Duodenal mucosa (tissue), 2 donors: ENCODE data around the gene VASH1.

Source experiments
- H3K27ac ChIP-seq: one replicate; pipeline ENCODE4 v1.7.0; 2013; ENCODE audit warnings: low read depth, low read length
- H3K27me3 ChIP-seq, 2 donors: one replicate each; pipeline ENCODE4 v1.7.0; 2013; ENCODE audit warnings: low read length in 2 of 2, control low read depth in 1 of 2; ENCODE audit not compliant: insufficient read depth in 2 of 2, control insufficient read depth in 1 of 2
- H3K36me3 ChIP-seq, 2 donors: one replicate each; pipeline ENCODE4 v1.7.0; 2013; ENCODE audit warnings: low read length in 2 of 2, control low read depth in 1 of 2; ENCODE audit not compliant: insufficient read depth in 2 of 2, control insufficient read depth in 1 of 2
- H3K4me1 ChIP-seq, 2 donors: one replicate each; pipeline ENCODE4 v1.7.0; 2013; ENCODE audit warnings: low read length in 2 of 2, control low read depth in 1 of 2; ENCODE audit not compliant: insufficient read depth in 2 of 2, control insufficient read depth in 1 of 2
- H3K4me3 ChIP-seq, 2 donors: one replicate each; pipeline ENCODE4 v1.7.0; 2013; ENCODE audit warnings: low read length in 2 of 2, low read depth in 1 of 2
- H3K9ac ChIP-seq, 2 donors: one replicate each; pipeline ENCODE4 v1.7.0; 2013; ENCODE audit warnings: low read length in 2 of 2, low read depth in 1 of 2
- H3K9me3 ChIP-seq, 2 donors: one replicate each; pipeline ENCODE4 v1.7.0; 2013; ENCODE audit warnings: low read length in 2 of 2, control low read depth in 1 of 2; ENCODE audit not compliant: control insufficient read depth in 1 of 2

The VASH1 gene

GRCh38 chr14:76761960-76762410 lies 717 bp downstream of the VASH1 start:
- H3K9me3 ChIP-seq, result no peaks in the 10 kb centered on the region
- H3K9ac ChIP-seq, result peak overlapping the region in 1 of 2 donors; percentile 1
- no peaks in the 10 kb centered on the region for H3K36me3 ChIP-seq
- peak overlapping the region; percentile 54 for H3K27ac ChIP-seq
- peaks cover 12 to 23% of the 10 kb centered on the region in 2 donors for H3K4me1 ChIP-seq
- H3K4me3 ChIP-seq, result peak overlapping the region; percentile 69 to 73
- peaks cover 6 to 10% of the 10 kb centered on the region in 2 donors for H3K27me3 ChIP-seq

- Histone ChIP-seq H3K4me3 (peak overlapping the region; percentile 69 to 73), H3K36me3 (no peaks in the 10 kb centered on the region), H3K27ac (no peak overlapping the region), H3K9ac (peak overlapping the region in 1 of 2 donors; percentile 1), H3K9me3 (no peaks in the 10 kb centered on the region), H3K4me1 (peaks cover 12 to 25% of the 10 kb centered on the region in 2 donors), H3K27me3 (peaks cover 6 to 10% of the 10 kb centered on the region in 2 donors)
Measured at GRCh38 chr14:76762411-76763095, 1.3 kb downstream of the VASH1 start.

- no peak overlapping the region for H3K9ac ChIP-seq
- peaks cover 6 to 10% of the 10 kb centered on the region in 2 donors for H3K27me3 ChIP-seq
- peak overlapping the region; percentile 69 to 73 for H3K4me3 ChIP-seq
- H3K4me1 ChIP-seq, result peaks cover 16 to 33% of the 10 kb centered on the region in 2 donors
- no peaks in the 10 kb centered on the region for H3K9me3 ChIP-seq
- H3K36me3 ChIP-seq, result no peaks in the 10 kb centered on the region
- no peak overlapping the region for H3K27ac ChIP-seq
Measured at GRCh38 chr14:76763096-76764041, 2.1 kb downstream of the VASH1 start.

GRCh38 chr14:76765461-76765931 lies 4.2 kb downstream of the VASH1 start:
- peaks cover 4 to 6% of the 10 kb centered on the region in 2 donors for H3K27me3 ChIP-seq
- H3K27ac ChIP-seq, result no peak overlapping the region
- H3K36me3 ChIP-seq, result no peaks in the 10 kb centered on the region
- H3K4me3 ChIP-seq, result no peak overlapping the region
- no peak overlapping the region for H3K9ac ChIP-seq
- peaks cover 16 to 38% of the 10 kb centered on the region in 2 donors for H3K4me1 ChIP-seq
- H3K9me3 ChIP-seq, result no peaks in the 10 kb centered on the region

- H3K4me3 ChIP-seq, result peak overlapping the region in 1 of 2 donors; percentile 28
- H3K27ac ChIP-seq, result peak overlapping the region; percentile 45
- H3K27me3 ChIP-seq, result no peaks in the 10 kb centered on the region
- no peaks in the 10 kb centered on the region for H3K36me3 ChIP-seq
- no peaks in the 10 kb centered on the region for H3K9me3 ChIP-seq
- no peak overlapping the region for H3K9ac ChIP-seq
- H3K4me1 ChIP-seq, result peaks cover 22 to 29% of the 10 kb centered on the region in 2 donors
Measured at GRCh38 chr14:76767681-76768656, 6.7 kb downstream of the VASH1 start.

GRCh38 chr14:76768671-76769500 lies 7.6 kb downstream of the VASH1 start:
- Histone ChIP-seq H3K9me3 (no peaks in the 10 kb centered on the region), H3K4me1 (peaks cover 29 to 30% of the 10 kb centered on the region in 2 donors), H3K9ac (no peak overlapping the region), H3K27me3 (no peaks in the 10 kb centered on the region), H3K36me3 (no peaks in the 10 kb centered on the region), H3K4me3 (peak overlapping the region in 1 of 2 donors; percentile 28), H3K27ac (peak overlapping the region; percentile 45)

- no peak overlapping the region for H3K9ac ChIP-seq
- no peak overlapping the region for H3K4me3 ChIP-seq
- H3K27ac ChIP-seq, result no peak overlapping the region
- peaks cover 28 to 29% of the 10 kb centered on the region in 2 donors for H3K4me1 ChIP-seq
- no peaks in the 10 kb centered on the region for H3K27me3 ChIP-seq
- H3K9me3 ChIP-seq, result no peaks in the 10 kb centered on the region
- no peaks in the 10 kb centered on the region for H3K36me3 ChIP-seq
Measured at GRCh38 chr14:76769636-76770292, 8.5 kb downstream of the VASH1 start.

- Histone ChIP-seq H3K4me3 (no peak overlapping the region), H3K9ac (no peak overlapping the region), H3K27ac (no peak overlapping the region), H3K9me3 (no peaks in the 10 kb centered on the region), H3K4me1 (peaks cover 25 to 29% of the 10 kb centered on the region in 2 donors), H3K27me3 (no peaks in the 10 kb centered on the region), H3K36me3 (no peaks in the 10 kb centered on the region)
Measured at GRCh38 chr14:76770521-76771436, 9.5 kb downstream of the VASH1 start.
